ENCODE data around the gene SLC24A5. TPM values are rescaled to one million over a fixed set of nuclear protein-coding genes. Genes with fewer than 3 reads are reported as not detected.

Gene SLC24A5
- total RNA-seq, 3 donors from 2014 or later: not detected

- TF ChIP-seq CTCF (IDR thresholded peaks at IDR 0.05): no peak
- no peak for TF ChIP-seq POLR2AphosphoS5 (IDR thresholded peaks at IDR 0.05)
- TF ChIP-seq POLR2A (IDR thresholded peaks at IDR 0.05): no peak
- Histone ChIP-seq H3K4me1 (peaks cover 0 to 3% of the 10 kb centered on the region in 2 donors), H3K9me3 (no peaks in the 10 kb centered on the region), H3K36me3 (no peaks in the 10 kb centered on the region), H3K27me3 (no peaks in the 10 kb centered on the region), H3K27ac (no peak overlapping the region), H3K4me3 (no peak overlapping the region)
- DNase-seq (ENCODE audit: low spot score in 2 of 2): no peak
- intact Hi-C loops (cut with DNase I; ENCODE audit: low total_unique reads): no loop called here
These were observed 31.1 kb upstream of the SLC24A5 start for GRCh38 chr15:48089702-48090101.

- H3K4me3 ChIP-seq: no peak overlapping the region
- H3K27ac ChIP-seq: no peak overlapping the region
- H3K9me3 ChIP-seq: no peaks in the 10 kb centered on the region
- TF ChIP-seq CTCF (IDR thresholded peaks at IDR 0.05) (no peak), POLR2AphosphoS5 (IDR thresholded peaks at IDR 0.05) (no peak), POLR2A (IDR thresholded peaks at IDR 0.05) (no peak)
- H3K4me1 ChIP-seq: peaks cover 0 to 3% of the 10 kb centered on the region in 2 donors
- intact Hi-C loops (cut with DNase I; ENCODE audit: low total_unique reads): no loop called here
- DNase-seq (ENCODE audit: low spot score in 2 of 2): no peak
- H3K27me3 ChIP-seq: no peaks in the 10 kb centered on the region
- H3K36me3 ChIP-seq: no peaks in the 10 kb centered on the region
These were observed 30.7 kb upstream of the SLC24A5 start for GRCh38 chr15:48090115-48090514.

GRCh38 chr15:48090666-48091065 is 30.1 kb upstream of the SLC24A5 start:
- Histone ChIP-seq H3K27me3 (no peaks in the 10 kb centered on the region), H3K4me1 (peaks cover 0 to 3% of the 10 kb centered on the region in 2 donors), H3K36me3 (no peaks in the 10 kb centered on the region), H3K4me3 (no peak overlapping the region), H3K27ac (no peak overlapping the region), H3K9me3 (no peaks in the 10 kb centered on the region)
- no peak for DNase-seq (ENCODE audit: low spot score in 2 of 2)
- no peak for TF ChIP-seq POLR2A (IDR thresholded peaks at IDR 0.05)
- TF ChIP-seq POLR2AphosphoS5 (IDR thresholded peaks at IDR 0.05): no peak
- TF ChIP-seq CTCF (IDR thresholded peaks at IDR 0.05): no peak
- intact Hi-C loops (cut with DNase I; ENCODE audit: low total_unique reads): no loop called here

GRCh38 chr15:48091522-48091921 is 29.3 kb upstream of the SLC24A5 start:
- Histone ChIP-seq H3K36me3 (no peaks in the 10 kb centered on the region), H3K4me1 (peaks cover 0 to under 1% of the 10 kb centered on the region in 2 donors), H3K27ac (no peak overlapping the region), H3K9me3 (no peaks in the 10 kb centered on the region), H3K4me3 (no peak overlapping the region), H3K27me3 (no peaks in the 10 kb centered on the region)
- TF ChIP-seq POLR2AphosphoS5 (IDR thresholded peaks at IDR 0.05): no peak
- intact Hi-C loops (cut with DNase I; ENCODE audit: low total_unique reads): no loop called here
- no peak for DNase-seq (ENCODE audit: low spot score in 2 of 2)

- H3K4me1 ChIP-seq: no peaks in the 10 kb centered on the region
- no peak for DNase-seq (ENCODE audit: low spot score in 2 of 2)
- no peaks in the 10 kb centered on the region for H3K27me3 ChIP-seq
- intact Hi-C loops (cut with DNase I; ENCODE audit: low total_unique reads): no loop called here
- H3K4me3 ChIP-seq: no peak overlapping the region
- no peaks in the 10 kb centered on the region for H3K9me3 ChIP-seq
- no peak overlapping the region for H3K27ac ChIP-seq
- TF ChIP-seq POLR2A (IDR thresholded peaks at IDR 0.05) (no peak), POLR2AphosphoS5 (IDR thresholded peaks at IDR 0.05) (no peak), CTCF (IDR thresholded peaks at IDR 0.05) (no peak)
- no peaks in the 10 kb centered on the region for H3K36me3 ChIP-seq
These were observed 24.4 kb upstream of the SLC24A5 start for GRCh38 chr15:48096355-48096786.

- Histone ChIP-seq H3K4me3 (no peak overlapping the region), H3K9me3 (no peaks in the 10 kb centered on the region), H3K4me1 (no peaks in the 10 kb centered on the region), H3K36me3 (no peaks in the 10 kb centered on the region), H3K27me3 (no peaks in the 10 kb centered on the region), H3K27ac (no peak overlapping the region)
- no peak for DNase-seq (ENCODE audit: low spot score in 2 of 2)
- no peak for TF ChIP-seq POLR2AphosphoS5 (IDR thresholded peaks at IDR 0.05)
- TF ChIP-seq CTCF (IDR thresholded peaks at IDR 0.05): no peak
- TF ChIP-seq POLR2A (IDR thresholded peaks at IDR 0.05): no peak
- intact Hi-C loops (cut with DNase I; ENCODE audit: low total_unique reads): no loop called here
These were observed 24.0 kb upstream of the SLC24A5 start for GRCh38 chr15:48096813-48097212.
